Stimulated activated CD8-positive, alpha-beta memory T cell treated with anti-CD3 and anti-CD28 coated beads, Interleukin-7, amount 100 ng/mL, for 1 hour (primary cell): Measurements from ENCODE around the gene TSC22D3.
"Not testable (repeated sequence)": the region's sequence is repeated elsewhere in the genome, so short reads cannot be mapped to it uniquely, and the experiment has no call there.

Experiments used
- DNase-seq, 2 donors: peaks; one replicate each; pipeline ENCODE4 v3.0.0-alpha.2; 2020; ENCODE audit warnings: low read depth in 2 of 2

The TSC22D3 gene

DNA sequence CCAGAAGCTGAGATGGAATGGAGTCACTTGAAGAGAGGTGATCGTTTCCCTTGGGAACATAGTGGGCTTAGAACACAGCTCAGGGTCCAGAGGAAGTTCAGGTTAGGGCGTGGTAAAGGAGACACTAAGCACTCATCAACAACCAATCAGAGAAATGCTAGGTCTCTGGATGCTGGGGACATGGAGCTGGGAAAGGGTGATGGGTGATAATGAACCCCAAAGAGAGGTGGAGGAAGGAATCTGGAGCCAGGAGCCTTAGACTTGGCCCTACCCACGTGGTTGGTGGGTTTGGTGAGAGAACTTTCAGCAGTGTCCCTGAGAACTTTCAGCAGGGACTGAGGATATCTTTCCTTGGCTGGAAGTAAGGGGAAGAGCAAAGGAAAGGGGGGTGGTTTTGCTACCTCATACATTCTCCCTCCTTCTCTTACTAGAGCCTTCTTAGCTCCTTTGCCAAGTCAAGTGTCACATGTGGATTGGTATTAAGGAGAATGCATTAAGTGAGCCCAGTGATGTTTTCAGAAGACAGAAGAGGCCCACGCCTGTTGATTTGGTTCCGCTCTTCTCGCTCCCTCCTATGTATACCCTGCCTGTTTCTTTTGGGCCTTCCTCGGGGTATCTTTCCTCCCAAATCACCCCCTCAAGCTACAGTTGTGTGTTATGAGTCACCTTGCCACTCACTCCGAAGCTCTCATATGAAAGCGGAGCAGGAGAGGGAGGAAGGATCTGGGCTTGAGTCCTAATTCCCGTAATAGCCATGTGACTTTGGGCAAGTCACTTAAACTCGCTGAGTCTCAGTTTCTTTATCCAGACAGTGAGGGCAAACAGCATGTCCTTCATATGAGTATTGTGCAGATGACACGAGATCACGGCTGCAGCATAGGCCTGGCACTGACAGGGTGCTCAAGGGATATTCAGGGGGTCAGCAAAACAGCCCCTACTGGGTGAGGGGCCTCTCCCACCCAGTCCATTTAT, 63.1 kb downstream of the TSC22D3 start:
- DNase-seq, result no peak

DNA sequence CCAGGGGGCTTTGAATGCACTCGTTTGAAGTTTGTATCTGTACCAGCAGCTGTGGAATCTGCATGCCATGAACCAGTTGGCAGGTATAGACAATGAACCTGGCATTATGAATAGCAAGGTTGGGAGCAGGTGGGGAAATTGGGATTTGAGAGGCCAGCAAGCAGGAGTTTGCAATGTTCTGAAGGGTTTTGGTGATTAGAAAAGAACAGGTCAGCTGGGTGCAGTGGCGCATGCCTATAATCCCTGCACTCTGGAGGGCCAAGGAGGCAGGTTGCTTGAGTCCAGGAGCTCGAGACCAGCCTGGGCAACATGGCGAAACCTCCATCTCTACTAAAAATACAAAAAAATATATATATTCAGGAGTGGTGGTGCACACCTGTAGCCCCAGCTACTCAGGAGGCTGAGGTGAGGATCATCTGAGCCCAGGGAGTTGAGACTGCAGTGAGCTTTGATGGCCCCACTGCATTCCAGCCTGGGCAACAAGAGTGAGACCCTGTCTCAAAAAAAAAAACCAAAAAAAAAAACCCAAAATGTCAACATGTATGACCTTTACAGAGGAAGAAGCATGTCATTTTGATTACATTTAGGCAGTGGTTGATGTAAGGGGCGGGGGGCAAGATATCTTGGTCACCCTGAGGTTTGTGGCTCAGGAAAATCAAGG, 63.9 kb downstream of the TSC22D3 start:
- no peak for DNase-seq

DNA sequence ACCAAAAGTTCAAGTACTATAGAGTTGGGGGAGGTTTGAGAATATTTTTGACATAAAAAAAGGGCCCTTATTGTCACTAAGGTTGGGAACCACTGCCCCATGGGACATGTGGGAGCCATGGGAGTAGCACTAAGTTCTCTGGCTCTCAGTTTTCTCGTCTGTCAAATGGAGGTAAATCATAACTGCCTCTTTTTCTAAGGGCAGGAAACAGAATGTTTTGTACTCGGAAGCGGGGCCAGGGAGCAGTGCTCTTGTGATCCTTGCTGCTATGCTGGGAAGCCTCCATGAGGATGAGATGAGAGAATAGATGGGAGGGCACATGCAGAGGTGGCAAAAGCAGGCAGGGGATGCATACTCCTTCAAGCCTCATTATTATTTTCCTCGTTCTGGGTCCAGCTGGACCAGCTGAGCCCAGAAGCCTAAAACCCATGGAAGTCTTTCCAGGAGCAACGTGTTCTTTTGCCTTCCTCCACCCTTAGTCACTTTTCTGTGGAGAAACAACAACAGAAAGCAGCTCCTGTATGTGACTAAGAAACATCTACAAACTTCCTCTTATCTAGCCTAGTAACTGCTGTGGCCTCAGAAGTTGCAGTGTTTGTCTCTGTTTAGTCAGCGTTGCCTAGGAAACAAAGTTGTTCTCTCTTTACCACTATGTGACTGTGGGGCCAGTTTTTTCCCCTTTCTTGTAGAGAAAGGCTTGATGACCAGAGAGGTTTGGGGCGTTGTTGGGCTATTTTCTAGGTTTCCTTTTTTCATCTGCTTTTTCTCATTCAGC, 64.8 kb downstream of the TSC22D3 start:
- DNase-seq, result peak in 1 of 2 donors; percentile 24

DNA sequence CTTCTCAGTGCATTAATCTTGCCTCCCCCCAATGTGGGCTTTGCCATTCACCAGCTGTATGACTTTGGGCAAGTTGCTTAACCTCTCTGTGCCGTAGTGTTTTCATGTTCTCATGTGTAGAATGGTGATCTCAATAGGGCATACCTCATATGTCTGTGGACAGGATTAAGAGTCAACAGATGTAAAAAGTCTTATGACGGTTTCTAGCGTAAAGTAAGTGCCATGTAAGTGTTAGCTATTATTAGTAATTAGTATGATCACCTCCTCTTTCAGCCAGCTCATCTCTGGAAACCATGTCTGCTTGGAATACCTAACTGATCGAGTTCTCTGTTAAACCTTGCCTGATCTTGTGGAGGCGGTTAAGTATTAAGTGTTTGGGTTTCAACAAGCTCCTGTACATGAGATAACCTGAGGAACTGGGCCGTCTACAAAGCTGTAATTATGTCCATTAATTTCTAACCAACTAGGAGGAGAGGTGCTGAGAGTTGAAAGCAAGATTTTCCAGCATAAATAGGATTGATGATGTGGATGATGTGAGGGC, 66.3 kb downstream of the TSC22D3 start:
- DNase-seq, result no peak

DNA sequence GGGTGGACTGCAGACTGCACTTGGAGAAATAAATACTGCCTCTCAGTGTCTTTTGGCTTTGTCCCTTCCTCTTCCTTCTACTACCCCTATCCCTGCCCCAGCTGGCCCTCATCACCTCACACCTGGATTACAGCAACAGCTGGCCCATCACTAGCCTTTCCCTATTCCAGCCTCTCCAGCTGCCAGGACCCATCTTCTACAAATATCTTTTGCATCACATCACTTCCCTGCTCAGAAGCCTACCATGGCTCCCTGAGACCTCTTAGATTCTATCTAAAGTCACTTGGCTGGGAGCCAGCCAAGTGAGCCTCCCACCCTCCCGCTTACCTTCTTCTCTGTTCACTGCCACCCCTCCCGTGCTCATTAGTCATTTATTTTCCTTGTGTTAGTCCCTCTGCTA, 66.8 kb downstream of the TSC22D3 start:
- no peak for DNase-seq

DNA sequence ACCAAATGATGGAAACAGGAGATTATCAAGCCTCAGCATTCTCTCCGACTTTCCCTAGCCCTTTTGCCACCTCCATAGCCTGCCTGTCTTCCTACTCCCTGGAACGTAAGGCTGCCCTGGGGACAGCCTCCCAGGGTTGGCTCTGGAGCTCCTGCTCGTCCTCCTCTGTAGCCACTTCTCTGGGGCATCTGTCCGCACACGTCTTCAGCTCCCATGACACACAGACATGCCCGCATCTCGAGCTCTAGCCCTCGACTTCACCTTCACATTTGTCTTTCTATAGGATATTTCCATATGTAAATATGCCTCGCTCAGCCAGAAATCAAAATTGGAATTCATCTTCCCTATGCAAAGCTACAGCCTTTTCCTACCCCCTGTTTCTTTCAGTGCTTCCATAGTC, 67.7 kb downstream of the TSC22D3 start:
- DNase-seq, result no peak

DNA sequence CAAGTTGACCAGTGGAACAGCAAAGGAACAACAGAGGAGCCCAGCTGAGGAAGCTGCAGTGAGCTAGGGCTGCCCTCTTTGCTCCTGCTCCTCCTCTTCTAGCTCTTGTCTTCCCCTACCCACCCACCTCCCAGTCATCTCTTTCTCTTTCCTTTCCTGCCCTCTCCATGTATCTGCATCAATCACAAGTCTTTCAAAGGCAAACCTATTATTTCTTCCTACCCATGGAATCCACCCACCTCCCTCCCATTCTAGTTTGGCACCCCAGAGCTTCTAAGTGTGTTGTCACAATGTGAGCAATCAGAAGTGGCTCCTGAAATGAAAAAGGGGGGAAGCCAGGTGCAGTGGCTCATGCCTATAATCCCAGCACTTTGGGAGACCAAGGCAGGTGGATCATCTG, 69.3 kb downstream of the TSC22D3 start:
- DNase-seq, result no peak

DNA sequence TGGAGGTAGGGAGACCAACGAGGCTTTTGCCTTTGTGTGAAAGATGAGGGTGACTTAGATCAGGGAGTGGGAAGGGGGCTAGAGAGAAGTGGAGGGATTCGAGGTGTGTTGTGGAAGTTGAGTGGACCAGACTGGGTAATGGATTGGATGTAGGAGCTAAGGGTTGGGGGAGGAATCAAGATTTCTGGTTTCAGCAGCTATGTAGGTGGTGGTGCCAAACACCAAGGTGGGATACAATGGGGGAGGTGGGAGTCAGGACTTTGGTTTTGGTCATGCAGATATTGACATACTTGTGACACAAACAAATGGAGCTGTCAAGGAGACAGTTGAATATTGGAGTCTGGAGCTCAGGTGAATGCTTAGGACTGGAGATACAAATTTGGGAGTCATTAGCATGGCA, 71.0 kb downstream of the TSC22D3 start:
- DNase-seq, result no peak

DNA sequence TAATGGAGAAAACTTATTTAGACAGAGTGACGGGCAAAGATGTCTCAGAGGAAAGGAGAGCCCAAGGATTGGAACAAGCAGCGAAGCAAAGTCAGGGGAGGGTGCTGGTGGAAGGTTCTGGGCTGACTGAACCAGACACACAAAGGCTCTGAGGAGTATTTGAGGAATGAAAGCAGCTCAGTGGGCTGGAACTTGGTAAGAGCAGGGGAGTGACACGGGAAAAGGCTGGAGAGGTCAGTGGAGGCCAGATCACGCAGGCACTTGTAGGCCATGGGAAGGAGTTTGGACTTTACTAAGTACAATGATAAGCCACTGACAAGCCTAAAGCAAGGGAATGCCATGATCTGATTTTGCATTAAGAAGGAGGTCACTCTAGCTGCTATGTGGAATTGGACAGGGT, 71.4 kb downstream of the TSC22D3 start:
- no peak for DNase-seq

DNA sequence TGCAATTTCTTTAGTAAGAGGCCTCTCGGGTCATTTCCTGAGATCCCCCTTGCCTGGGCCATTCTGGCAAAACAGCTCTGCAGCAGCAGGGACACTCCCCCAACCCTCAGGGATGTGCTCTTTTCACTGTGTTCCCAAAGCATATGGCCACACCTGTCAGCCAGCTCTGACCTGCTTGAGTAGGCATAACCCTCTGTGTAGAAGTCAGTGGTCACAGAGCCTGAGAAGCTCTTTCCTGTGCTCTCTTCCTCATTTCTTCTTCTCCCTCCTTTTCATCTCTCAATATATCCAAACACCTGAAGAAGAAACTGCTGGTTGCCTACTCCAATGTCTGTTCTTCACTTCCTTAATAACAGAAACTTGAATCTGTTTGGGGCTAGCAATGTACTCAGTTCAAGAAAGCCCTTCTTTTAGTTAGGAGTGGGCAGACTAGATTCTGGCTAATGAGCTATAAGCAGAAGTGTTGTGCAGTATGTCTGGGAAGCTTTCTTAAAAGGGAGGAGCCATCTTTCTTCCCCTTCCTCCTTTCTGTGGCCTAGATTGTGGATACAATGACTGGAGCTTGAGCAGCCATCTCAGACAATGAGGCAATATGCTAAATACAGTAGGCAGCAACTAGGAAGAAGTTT, 74.0 kb downstream of the TSC22D3 start:
- DNase-seq, result no peak

DNA sequence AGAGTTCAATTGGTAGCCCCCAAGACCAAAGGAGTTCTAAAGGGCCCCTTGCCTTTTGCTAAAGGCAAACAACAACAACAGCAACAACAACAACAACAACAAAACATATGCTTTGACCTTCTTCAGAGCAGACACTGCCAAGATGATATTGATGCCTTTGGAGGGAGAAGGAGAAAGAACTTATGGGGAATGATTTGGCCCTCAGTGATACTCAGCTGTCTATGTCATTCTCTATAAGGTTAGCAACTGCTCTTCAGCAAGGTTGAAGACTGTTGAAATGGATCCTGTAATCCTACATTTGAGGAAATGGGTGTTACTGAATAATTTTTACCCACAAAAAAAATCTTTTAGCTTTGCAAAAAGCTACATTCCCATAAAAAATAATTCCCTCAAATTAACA, 74.8 kb downstream of the TSC22D3 start:
- DNase-seq, result no peak

DNA sequence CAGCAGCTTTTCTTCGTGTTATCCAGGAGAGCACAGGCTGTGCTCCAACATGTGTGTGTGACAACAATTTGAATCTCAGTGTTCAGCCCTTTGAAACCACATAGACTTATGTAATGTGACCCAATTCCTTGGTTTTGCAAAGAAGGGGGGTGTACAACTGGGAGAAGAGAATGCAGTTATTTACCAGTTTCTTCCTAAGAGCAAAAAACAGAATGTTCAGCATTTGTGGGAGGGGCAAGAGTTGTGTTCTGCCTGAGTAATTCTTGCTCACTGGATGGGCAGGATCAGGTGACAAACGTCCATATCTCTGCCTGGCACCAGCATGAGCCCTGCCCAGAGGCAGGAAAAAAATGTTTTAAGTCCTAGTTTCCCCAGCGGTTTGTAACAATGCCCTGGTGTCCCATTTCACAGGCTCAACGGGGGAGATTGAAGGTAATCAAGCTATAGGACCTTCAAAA, 75.2 kb downstream of the TSC22D3 start:
- DNase-seq, result no peak

DNA sequence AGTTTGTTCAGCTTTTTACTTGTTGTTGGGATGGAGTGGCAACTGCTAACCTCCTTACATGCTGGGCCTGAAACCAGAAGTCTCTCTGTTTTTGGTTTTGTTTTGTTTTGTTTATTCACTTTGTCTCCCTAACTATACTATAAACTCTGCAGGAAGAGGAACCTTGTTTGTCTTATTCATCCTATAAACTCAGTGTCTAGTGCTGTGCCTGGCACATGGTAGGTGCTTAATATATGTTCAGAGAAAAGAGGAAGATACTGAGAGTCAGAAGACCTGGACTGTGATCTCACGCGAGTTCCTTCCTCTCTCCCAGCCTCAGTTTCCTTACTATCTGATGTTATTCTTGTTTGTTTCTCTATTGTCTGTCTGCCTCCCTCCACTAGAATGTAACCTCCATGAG, 76.0 kb downstream of the TSC22D3 start:
- DNase-seq, result no peak

DNA sequence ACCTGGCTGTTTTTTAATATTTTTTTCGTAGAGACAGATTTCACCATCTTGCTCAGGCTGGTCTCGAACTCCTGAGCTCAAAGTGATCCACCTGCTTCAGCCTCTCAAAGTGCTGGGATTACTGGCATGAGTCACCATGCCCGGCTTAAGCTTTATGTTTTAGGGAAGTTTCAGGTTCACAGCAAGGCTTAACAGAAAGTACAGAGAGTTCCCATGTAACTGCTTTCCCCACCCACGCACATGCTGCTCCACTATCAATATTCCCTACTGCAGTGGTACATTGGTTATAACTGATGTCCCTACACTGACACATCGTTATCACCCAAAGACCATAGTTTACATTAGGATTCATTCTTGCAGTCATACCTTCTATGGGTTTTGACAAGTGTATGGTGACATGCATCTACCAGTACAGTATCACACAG, 84.6 kb downstream of the TSC22D3 start:
- no peak for DNase-seq

DNA sequence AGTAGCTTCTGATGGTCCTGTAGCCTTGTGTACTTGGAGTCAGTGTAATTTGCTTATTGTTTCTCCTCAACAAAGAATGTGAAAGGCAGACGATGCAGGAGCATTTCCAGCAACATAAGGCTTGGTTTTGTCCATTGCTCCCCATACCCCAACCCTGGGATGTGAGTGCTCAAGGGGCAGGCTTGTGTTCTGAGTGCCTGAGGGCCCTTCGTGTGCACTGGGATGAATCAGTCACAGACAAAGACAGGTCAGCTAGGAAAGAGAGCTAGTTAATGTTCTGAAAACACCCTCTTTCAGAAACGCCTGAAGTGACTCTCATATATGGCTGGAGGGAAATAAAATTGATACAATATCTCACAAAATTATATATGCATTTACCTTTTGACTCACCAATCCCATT, 88.1 kb downstream of the TSC22D3 start:
- DNase-seq, result no peak

DNA sequence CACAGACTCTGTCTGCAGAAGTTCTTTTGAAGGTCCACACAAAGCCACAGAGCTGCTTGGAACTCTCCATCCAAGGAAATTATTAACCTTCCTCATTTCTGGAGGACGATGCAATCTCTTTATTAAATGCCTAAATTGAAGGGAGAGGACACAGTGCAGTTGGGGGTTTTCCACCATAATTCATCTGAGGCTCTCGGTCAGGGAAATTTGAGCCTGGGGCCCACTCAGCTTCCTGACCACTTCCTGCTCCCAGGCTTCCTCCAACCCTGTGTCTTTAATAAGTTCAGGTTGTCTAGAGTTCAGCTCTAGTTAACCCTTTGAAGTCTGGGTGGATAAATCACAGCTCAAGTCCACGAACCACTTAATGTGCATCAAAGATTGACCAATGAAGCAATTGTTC, 88.8 kb downstream of the TSC22D3 start:
- no peak for DNase-seq

DNA sequence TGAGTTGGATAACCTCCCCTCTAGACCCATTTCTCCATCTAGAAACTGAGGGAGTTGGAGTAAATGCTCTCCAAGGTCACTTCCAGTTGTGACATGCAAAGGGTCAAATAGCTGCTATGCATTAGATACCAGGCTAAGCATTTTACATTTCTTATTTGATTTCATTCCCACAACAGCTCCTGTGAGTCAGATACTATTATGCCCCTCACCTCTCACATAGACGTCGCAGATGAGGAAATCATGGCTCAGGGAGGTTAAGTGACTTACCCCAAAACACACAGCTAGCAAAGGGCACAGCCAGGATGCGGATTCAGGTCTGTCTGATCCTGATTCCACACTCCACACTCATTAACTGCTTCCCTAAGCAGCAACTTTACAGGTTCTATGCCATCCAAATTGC, 89.6 kb downstream of the TSC22D3 start:
- no peak for DNase-seq

DNA sequence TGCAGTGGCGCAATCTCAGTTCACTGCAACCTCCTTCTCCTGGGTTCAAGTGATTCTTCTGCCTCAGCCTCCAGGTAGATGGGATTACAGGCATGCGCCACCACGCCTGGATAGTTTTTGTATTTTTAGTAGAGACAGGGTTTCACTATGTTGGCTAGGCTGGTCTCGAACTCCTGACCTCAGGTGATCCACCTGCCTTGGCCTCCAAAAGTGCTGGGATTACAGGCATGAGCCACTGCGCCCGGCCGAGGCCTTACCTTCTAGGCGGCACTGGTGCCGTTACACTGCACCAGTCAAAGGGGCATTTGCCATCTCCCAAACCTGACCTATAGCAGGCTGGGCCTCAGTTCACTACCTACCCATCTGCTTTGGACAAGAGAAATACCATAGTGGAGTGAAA, 90.0 kb downstream of the TSC22D3 start:
- DNase-seq, result not testable (repeated sequence)

DNA sequence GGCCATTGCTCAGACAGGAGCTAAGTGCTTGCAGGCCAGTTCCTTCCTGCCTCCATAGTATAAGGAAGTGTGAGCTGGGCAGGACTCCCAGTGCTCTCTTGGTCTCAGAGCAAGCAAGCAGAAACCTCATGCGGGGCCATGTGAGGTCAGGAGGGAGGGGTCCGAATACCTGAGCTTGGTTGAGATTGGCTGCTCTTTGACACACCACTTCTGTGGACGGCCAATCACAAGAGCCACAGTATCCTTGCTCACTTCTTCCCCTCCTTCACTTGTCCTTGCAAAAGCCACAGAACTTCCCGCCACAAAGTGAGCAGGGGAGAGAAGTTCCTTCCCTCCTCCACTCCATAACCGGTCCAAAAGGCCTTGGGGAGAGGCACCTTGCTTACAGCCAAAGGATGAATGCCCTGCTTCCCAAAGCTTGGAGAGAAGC, 90.6 kb downstream of the TSC22D3 start:
- DNase-seq, result no peak

DNA sequence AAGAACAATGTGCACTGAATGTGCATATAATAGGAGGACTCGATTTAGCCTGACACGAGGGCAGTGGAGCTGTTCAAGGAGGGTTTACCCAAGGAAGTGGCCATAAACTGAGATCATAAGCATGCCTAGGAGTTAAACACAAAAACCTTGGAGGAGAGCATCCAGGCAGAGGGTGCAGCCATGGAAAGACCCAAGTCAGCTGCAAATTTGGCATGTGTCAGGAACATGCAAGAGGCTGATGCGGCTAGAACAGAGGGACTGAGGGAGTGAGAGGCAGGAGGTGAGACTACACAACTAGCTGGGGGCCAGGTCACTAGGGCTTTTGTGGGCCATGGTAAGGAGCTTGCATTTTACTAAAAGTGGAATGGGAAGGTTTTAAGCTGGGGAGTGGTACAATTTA, 91.7 kb downstream of the TSC22D3 start:
- no peak for DNase-seq

DNA sequence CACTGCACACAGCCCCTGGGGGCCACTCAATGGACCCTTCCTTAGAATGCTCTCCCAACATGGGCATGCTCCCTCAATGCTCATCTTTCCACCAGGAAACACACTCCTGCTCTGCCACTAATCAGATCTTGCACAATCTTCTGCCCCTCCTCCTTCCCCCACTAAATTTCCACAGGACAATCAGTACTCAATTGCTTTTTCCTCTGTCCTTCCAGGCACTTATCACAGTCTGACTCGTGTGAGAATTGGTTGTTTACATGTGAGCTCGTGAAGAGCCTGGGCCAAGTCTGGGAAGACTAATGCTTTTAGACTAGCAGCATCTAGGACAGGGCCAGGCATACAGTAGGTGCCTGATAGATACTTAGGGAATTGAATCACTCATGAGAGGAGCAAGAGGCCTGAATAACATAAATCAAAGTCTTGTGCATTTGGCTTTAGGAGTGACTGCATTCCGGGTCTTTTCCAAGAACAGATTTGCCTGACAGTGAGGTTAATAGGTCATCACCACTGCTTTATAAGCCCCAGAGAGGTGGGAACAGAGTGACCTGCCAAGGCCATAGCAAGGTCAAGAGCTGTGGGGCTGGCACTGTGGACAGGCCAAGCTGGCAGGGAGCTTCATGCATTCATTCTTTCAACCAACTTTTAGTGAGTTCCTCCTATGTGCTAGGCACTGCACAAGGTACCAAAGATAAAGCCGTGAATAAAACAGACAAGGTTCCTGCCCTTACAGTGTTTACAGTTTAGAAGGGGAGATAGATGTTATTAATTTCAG, 92.3 kb downstream of the TSC22D3 start:
- DNase-seq, result no peak
